Activated T-cell treated with anti-CD3 and anti-CD28 coated beads, Interleukin-2, amount 50 U/mL, for 24 hours (primary cell): ENCODE measurements around the gene ZNF597.

Experiments used
- DNase-seq: peaks from one replicate; pipeline ENCODE4 v3.0.0-alpha.2; 2020
- H3K27ac Mint-ChIP-seq: 2 replicates; pipeline ENCODE4 v1.8.0; 2020; ENCODE audit warnings: mild to moderate bottlenecking, mixed read lengths
- H3K27me3 Mint-ChIP-seq: 2 replicates; pipeline ENCODE4 v1.8.0; 2020; ENCODE audit warnings: mixed read lengths
- H3K36me3 Mint-ChIP-seq: 2 replicates; pipeline ENCODE4 v1.8.0; 2020; ENCODE audit warnings: low read depth, mixed read lengths
- H3K4me1 Mint-ChIP-seq: 2 replicates; pipeline ENCODE4 v1.8.0; 2020; ENCODE audit warnings: low read depth, mixed read lengths
- H3K4me3 Mint-ChIP-seq: 2 replicates; pipeline ENCODE4 v1.8.0; 2020; ENCODE audit warnings: mild to moderate bottlenecking, moderate library complexity, mixed read lengths
- H3K9me3 Mint-ChIP-seq: 2 replicates; pipeline ENCODE4 v1.8.0; 2020; ENCODE audit warnings: mixed read lengths

The ZNF597 gene, protein sequence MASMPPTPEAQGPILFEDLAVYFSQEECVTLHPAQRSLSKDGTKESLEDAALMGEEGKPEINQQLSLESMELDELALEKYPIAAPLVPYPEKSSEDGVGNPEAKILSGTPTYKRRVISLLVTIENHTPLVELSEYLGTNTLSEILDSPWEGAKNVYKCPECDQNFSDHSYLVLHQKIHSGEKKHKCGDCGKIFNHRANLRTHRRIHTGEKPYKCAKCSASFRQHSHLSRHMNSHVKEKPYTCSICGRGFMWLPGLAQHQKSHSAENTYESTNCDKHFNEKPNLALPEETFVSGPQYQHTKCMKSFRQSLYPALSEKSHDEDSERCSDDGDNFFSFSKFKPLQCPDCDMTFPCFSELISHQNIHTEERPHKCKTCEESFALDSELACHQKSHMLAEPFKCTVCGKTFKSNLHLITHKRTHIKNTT

DNA sequence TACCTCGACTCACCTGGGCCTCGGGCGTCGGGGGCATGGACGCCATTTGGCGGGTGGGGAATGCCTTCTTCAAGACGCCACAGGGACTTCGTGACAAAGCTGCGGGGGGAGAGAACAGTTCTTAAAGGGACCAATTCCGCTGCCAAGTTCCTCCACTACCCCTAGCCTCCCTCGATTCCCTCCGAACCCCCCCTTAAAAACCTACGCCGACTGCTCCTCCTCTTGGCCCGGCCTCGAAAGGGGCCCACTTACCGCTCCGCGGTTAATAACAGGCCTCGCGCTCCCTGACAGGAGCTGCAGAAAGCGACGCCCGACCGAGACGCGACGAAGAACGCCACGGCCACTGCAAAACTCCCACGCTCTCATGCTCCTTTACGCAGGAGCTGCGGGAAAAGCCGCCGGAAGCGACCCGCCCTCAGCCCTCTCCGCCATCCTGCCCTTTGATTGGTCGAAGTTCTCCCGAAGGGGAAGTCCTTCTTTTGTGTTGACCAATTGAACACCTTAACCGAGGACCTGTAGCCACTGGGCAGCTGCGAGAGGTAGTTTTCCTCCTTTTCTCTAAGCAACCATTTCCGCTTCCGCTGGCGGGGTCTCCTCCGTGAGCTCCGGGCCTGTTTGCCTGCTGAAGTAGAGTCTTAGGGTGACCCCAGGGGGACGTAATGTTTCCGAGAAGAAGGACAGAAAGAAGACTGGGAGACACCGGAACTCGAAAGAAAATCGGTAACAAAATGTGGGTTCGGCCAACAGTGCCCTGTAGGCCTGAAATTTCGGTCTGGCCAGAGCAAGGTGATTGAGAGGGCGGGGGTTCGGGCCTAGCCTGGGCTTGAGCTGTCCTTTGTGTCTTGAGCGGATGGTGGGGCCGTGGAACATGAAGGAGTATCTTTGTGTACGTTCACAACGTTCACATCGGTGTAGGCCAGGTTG lies at the start of gene ZNF597, which contains the start of gene NAA60:
TSS of gene ZNF597 (minus strand) at position 397 of the 924 bp plus-strand sequence. CDS start at position 46, 351 bp downstream.
TSS of gene NAA60 (plus strand) at position 573 of the 924 bp plus-strand sequence. CDS start 32,548 bp downstream, outside the sequence.
- H3K4me3 Mint-ChIP-seq = peak within 1 kb of the TSS; percentile 93
- H3K9me3 Mint-ChIP-seq = peaks cover 16% of the 10 kb centered on the region
- H3K27me3 Mint-ChIP-seq = no peaks in the 10 kb centered on the region
- H3K36me3 Mint-ChIP-seq = peaks cover 69% of the 10 kb centered on the region
- peaks cover 31% of the 10 kb centered on the region for H3K4me1 Mint-ChIP-seq
- peak; percentile 77 for DNase-seq
- peak within 1 kb of the TSS; percentile 97 for H3K27ac Mint-ChIP-seq

DNA sequence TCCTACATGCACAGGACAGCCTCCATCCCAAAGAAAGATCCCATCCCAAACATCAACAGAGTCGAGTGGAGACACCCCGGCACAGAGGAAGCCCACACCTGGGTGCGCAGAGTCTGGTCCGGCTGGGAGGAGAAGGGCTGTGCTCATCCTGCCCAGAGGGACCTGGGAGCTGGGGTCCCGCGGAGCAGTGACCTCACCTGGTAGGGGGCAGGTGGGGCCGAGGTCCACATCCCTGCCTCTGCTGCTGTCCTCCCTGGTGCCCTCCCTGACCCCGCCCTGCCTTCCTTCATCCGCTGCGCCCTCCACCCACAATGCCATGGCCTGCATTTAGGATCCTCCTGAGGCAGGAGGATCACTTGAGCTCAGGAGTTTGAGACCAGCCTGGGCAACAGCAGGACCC lies 49.1 kb upstream of the ZNF597 start:
- no peak overlapping the region for H3K4me3 Mint-ChIP-seq

DNA sequence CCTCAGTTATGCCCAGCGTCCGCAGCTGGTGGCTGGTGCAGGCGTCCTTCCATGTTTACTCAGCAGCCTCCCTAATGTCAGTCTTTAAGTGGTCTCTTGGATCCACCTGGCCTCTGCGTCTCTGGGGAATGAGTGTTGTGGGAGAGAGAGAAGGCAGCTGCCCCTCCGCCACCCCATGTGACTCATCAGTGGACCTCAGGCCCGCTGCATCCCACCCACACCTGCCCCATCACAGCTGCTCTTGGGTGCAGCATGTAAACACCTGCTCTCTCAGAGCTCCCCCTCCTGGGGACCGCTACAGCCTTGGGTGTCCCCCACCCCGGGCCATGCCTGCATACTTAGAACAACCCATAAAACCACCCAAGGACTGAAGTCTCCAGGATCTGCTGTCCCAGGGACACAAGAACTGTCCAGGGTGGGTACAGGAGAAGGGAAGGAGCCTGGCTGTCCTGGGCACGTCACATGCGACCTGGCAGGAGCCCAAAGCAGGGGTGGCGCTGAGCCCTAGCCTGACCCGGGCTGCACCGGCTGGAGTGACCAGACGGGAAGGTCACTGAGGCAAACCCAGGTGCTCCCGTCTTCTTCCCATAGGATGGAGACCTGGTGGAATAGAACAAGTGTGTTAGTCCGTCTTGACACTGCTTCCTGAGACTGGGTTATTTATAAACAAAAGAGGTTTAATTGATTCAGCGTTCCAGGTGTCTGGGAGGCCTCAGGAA lies 47.8 kb upstream of the ZNF597 start:
- Mint-ChIP-seq H3K9me3 (no peaks in the 10 kb centered on the region), H3K36me3 (peaks cover 14% of the 10 kb centered on the region), H3K27ac (no peak overlapping the region), H3K4me1 (peaks cover 1% of the 10 kb centered on the region), H3K27me3 (no peaks in the 10 kb centered on the region), H3K4me3 (no peak overlapping the region)
- DNase-seq = no peak

More for the DNA sequence above, 49.1 kb upstream of the ZNF597 start:
- Mint-ChIP-seq H3K9me3 (no peaks in the 10 kb centered on the region), H3K27ac (no peak overlapping the region), H3K4me1 (peaks cover 1% of the 10 kb centered on the region), H3K27me3 (no peaks in the 10 kb centered on the region), H3K36me3 (peaks cover 6% of the 10 kb centered on the region)
- no peak for DNase-seq

DNA sequence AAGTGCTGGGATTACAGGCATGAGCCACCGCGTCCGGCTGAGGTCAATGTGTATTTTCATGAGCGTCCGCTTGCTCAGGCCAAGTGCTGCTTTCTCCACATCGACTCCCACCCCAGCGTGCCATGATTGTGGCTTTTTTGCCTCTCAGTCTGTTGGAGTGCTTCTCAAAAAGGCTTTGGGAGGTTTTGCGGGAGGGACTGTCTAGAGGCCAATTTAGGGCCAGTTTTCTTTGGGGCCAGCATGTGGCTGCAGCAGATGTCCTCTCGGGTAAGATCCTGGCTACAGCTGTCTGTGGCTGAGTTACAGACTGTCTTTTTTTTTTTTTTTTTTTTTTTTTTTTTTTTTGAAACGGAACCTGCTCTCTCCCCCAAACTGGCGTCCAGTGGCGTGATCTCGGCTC lies 45.5 kb upstream of the ZNF597 start:
- Mint-ChIP-seq H3K4me3 (no peak overlapping the region), H3K27ac (no peak overlapping the region), H3K27me3 (no peaks in the 10 kb centered on the region), H3K36me3 (peaks cover 34% of the 10 kb centered on the region), H3K9me3 (no peaks in the 10 kb centered on the region), H3K4me1 (peaks cover 1% of the 10 kb centered on the region)
- no peak for DNase-seq

DNA sequence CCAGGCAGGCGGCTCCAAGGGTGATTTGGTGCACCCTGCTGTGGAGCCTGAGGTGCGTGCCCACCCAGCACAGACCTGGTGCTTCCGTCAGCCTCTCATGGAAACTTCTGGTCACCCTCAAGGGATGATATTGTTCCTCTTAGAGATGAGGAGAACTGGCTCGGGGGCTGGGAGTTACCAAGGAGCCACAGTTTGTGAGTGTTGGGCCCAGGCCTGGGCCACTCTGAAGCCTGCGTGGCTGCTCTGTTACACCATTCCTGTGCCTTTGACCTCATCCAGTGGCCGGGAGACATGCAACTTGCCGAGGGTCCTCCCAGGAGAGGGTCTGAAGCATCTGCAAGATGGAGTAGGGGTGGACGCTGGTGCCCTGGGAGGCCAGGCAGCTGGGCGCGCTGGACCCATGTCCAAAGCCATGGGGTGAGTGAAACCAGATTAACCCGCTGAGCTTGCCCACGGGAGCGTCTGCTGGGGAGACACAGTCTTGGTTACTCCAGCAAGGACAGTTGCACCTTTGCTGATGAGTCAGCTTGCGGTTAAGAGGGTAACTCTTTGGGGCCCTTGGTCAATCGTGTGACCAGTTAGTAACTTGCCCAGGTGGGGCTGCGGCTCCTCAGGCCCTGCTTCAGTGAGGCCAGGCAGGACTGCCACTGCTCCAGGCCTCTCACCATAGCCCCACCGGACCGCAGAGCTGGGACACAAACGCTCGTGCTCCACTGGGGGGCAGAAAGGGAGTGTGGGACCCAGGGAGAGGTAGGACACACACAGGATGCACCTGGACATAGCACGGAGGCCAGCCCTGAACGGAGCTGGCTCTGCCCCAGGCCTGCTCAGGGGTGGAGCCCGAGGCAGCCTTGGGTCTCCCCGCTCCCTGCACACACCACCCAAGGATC lies 44.5 kb upstream of the ZNF597 start:
- Mint-ChIP-seq H3K27me3 (no peaks in the 10 kb centered on the region), H3K36me3 (peaks cover 44% of the 10 kb centered on the region), H3K4me3 (no peak overlapping the region), H3K4me1 (peaks cover 1% of the 10 kb centered on the region), H3K27ac (no peak overlapping the region), H3K9me3 (no peaks in the 10 kb centered on the region)
- no peak for DNase-seq

DNA sequence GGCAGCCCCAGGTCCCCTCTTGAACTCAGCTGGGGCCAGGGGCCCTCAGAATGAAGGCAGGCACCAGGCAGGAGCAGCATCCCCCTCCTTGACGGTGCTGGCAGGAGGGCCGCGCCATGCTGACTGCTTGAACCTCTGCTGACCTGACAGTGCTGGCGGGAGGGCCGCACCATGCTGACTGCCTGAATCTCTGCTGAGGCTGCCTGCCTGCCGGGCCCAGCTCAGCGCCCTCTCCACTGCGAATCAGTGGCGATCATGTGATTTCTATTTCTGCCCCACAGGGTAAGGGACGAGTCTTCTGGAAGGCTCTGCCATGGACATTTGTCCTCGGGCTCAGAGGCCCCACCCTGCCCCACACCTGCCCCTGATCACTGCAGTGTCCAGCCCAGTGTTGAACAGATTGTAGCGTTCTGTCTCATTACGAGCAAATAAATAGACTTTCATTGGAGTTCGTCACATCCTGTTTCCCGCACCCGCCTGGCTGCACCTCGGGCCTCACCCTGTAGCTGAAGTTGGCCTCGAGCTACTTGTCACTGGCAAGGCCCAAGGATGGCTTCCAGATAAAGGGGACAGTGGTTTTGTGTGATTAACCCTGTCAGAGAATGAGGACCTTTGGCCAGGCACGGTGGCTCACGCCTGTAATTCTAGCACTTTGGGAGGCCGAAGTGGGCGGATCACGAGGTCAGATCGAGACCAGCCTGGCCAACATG lies 43.4 kb upstream of the ZNF597 start:
- H3K9me3 Mint-ChIP-seq = no peaks in the 10 kb centered on the region
- H3K27me3 Mint-ChIP-seq = no peaks in the 10 kb centered on the region
- H3K27ac Mint-ChIP-seq = peak overlapping the region; percentile 26
- peaks cover 1% of the 10 kb centered on the region for H3K4me1 Mint-ChIP-seq
- H3K4me3 Mint-ChIP-seq = no peak overlapping the region
- DNase-seq = no peak
- H3K36me3 Mint-ChIP-seq = peaks cover 55% of the 10 kb centered on the region

DNA sequence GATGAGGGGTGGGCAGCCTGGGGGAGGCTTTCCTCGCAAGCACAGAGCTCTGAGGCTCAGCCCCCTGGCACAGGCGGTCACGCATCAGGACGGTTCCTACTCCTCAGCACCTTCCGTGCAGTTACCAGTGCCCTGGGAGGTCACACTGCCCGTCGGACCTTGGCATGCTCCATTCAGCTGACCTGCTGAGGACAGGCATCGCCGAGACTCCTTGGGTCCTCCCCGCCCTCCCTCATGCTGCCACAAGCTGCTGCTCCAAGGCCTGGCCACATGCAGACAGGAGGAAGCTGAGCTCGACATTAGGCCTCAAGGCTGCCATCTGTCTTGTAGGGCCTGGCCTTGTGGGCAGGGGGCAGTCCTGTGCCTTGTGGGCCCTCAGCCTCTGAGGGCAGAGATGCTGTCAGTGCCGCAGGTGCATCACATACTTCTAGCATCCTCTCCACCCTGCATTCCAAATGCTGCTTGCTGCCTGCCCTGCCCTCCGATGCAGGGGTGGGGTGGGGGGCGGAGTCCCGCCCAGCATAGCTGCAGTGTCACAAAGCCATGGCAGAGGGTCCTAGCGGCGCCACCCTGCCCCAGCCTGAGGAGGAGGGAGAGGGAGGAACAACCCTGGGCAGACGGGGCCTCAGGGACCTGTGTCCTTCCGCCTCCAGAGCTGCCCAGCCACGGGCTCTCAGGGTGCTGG lies 42.7 kb upstream of the ZNF597 start:
- no peak overlapping the region for H3K27ac Mint-ChIP-seq
- H3K9me3 Mint-ChIP-seq = no peaks in the 10 kb centered on the region
- no peaks in the 10 kb centered on the region for H3K27me3 Mint-ChIP-seq
- peaks cover 4% of the 10 kb centered on the region for H3K4me1 Mint-ChIP-seq
- DNase-seq = no peak
- no peak overlapping the region for H3K4me3 Mint-ChIP-seq
- H3K36me3 Mint-ChIP-seq = peaks cover 62% of the 10 kb centered on the region

DNA sequence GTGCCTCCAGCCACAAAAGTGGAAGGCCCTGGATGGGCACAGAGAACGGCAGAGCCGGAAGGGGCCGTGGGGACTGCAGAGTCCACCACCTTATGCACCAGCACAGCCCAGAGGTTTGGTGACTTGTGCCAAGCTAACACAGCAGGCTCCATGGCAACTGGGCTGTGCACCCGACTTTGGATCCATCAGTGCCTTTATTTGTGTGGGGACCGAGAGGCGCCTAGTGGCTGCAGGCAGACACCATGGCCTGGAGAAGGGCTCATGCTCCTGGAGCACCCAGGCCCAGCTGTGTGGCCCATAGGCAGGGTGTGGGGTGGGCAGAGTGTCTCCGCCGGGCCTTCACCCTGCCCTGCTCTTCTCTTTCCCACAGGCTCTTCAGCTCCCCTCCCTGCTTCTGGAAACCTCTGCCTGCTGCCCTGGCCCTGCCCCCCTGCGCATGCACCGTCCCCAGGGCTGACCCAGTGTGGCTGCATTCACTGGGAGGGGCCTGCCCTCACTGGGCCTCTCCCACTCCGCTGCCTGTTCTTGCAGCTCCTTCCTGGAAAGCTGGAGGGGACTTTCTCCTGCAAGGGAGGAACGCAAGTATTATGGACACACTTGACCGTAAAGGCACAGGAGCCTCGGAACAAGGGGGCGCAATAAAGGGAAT lies 41.9 kb upstream of the ZNF597 start:
- H3K9me3 Mint-ChIP-seq = no peaks in the 10 kb centered on the region
- H3K4me1 Mint-ChIP-seq = peaks cover 6% of the 10 kb centered on the region
- no peak overlapping the region for H3K4me3 Mint-ChIP-seq
- H3K27ac Mint-ChIP-seq = no peak overlapping the region
- DNase-seq = no peak
- H3K36me3 Mint-ChIP-seq = peaks cover 66% of the 10 kb centered on the region
- no peaks in the 10 kb centered on the region for H3K27me3 Mint-ChIP-seq

DNA sequence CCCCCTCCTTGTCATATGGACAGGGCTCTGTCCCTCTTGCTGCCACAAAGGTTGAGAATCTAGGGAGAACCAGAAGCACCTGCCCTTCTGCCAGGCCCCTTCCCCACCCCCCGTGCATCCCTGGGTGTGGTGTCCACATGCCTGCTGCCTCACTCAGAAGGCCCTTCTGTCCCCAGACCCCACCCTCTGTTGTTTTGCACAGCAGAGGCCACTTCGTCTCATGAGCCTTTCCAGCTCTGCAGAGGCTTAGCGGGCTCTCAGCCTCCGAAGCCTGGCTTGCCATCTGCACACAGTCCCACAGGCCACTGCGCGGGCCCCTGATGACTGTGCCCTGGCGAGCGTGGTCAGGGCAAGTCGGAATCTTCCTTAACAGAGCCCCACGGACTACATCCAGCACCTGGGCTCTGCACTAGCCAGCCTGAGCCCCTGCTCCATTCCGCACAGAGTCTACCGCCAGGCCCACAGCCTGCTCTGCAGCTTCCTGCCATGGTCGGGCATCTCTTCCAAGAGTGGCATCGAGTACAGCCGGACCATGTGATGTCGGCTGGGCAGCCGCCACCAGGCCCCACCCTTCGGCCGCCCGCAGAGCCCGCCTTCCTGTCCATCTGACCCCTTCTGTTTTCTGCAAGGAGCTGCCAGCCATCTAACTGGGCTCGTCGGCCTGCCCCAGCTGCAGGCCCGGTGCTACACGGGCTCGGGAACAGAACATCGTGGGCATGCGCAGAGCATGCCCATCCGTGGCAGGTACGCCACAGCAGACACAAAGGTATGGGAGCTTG lies 41.2 kb upstream of the ZNF597 start:
- no peak for DNase-seq
- H3K27ac Mint-ChIP-seq = no peak overlapping the region
- H3K27me3 Mint-ChIP-seq = no peaks in the 10 kb centered on the region
- H3K4me3 Mint-ChIP-seq = no peak overlapping the region
- H3K4me1 Mint-ChIP-seq = peaks cover 11% of the 10 kb centered on the region
- no peaks in the 10 kb centered on the region for H3K9me3 Mint-ChIP-seq
- peaks cover 73% of the 10 kb centered on the region for H3K36me3 Mint-ChIP-seq

DNA sequence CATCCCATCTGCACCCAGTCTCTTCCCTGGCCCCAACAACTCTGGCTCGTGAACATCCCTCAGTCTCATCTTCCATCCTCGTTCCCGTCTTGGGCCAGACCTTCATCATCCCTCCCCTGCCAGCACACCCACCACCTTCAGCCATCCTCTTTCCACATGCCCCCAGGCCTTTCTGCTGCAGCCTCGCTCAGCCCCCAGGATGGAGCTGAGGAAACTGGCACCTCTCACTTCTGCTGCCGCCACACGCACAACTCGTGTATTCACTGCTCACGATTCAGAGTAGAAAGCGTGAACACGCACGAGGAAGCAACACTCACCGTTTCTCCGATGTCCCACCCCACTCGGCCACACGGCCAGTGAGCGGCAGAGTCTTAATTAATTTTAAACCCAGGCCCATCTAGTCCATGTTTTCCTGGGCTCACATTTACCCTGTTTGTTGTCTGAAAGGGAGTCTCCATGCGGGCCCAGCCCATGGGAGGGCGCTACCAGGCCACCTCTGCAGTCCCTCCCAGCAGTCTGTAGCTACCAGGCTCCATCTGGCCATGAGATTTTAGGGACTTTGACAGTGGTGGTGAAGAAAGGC lies 39.4 kb upstream of the ZNF597 start:
- H3K27ac Mint-ChIP-seq = no peak overlapping the region
- peaks cover 20% of the 10 kb centered on the region for H3K4me1 Mint-ChIP-seq
- no peaks in the 10 kb centered on the region for H3K9me3 Mint-ChIP-seq
- peaks cover 83% of the 10 kb centered on the region for H3K36me3 Mint-ChIP-seq
- no peak overlapping the region for H3K4me3 Mint-ChIP-seq
- no peaks in the 10 kb centered on the region for H3K27me3 Mint-ChIP-seq
- no peak for DNase-seq
